Tibial nerve (tissue), 4 donors: ENCODE measurements around the gene NDST1.

Source experiments
- EP300 ChIP-seq, 2 donors: sonication (generic); formaldehyde crosslinking; IDR thresholded peaks; one replicate each; pipeline ENCODE4 v1.6.1; 2017; ENCODE audit warnings: antibody characterized with exemption in 2 of 2, mild to moderate bottlenecking in 1 of 2
- POLR2A ChIP-seq, 2 donors: fragments of 450-650 bp; IDR thresholded peaks; one replicate each; pipeline ENCODE4 v1.6.1; 2017; ENCODE audit warnings: antibody characterized with exemption in 2 of 2, mild to moderate bottlenecking in 2 of 2, moderate library complexity in 2 of 2
- TF ChIP-seq, protein P1 (sequence below), 5 experiments: fragments of 200-600 bp in 3 of 5; fragments of 450-650 bp in 2 of 5; sonication (generic) in 3 of 5; IDR thresholded peaks; one replicate each; pipeline ENCODE4 v1.5.1; 2016 to 2019; ENCODE audit warnings: antibody characterized with exemption in 5 of 5, mild to moderate bottlenecking in 3 of 5, moderate library complexity in 2 of 5

DNA sequence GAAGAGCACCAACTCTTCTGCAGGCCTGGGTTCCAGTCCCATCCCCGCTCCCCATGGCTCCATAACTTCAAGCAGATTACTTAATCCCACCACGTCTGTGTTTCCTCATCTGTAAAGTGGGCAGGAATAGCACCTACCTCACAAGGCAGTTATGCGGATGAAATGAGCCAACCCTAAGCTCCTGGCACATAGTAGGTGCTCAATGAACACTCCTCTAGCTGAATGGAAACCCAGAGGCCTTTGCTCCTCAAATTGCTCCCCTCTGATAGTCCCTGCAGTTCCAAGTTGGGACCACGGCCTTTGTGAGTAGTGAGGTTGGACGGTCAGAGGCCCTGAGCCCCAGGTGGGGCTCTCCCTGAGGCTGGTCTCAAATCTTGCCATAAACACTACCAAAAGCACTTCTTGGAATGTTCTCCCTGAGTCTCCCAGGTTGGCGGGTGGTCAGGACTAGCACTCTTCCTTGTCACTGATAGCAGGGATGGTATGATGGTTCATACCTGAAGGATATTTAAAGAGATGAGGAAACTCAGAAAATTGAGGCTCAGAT lies 97.0 kb downstream of the NDST1 start:
- TF ChIP-seq, protein P1, sequence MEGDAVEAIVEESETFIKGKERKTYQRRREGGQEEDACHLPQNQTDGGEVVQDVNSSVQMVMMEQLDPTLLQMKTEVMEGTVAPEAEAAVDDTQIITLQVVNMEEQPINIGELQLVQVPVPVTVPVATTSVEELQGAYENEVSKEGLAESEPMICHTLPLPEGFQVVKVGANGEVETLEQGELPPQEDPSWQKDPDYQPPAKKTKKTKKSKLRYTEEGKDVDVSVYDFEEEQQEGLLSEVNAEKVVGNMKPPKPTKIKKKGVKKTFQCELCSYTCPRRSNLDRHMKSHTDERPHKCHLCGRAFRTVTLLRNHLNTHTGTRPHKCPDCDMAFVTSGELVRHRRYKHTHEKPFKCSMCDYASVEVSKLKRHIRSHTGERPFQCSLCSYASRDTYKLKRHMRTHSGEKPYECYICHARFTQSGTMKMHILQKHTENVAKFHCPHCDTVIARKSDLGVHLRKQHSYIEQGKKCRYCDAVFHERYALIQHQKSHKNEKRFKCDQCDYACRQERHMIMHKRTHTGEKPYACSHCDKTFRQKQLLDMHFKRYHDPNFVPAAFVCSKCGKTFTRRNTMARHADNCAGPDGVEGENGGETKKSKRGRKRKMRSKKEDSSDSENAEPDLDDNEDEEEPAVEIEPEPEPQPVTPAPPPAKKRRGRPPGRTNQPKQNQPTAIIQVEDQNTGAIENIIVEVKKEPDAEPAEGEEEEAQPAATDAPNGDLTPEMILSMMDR (IDR thresholded peaks at IDR 0.05), result no peak
- TF ChIP-seq EP300 (IDR thresholded peaks at IDR 0.05), result no peak
- no peak for TF ChIP-seq POLR2A (IDR thresholded peaks at IDR 0.05)
